GM12891 (cell line): ENCODE measurements around the gene SEPTIN11.

ENCODE experiments used
- PAX5 ChIP-seq: IDR thresholded peaks from 2 replicates; pipeline ENCODE4 v1.6.1; 2011; ENCODE audit warnings: low read length, moderate library complexity, mild to moderate bottlenecking; ENCODE audit not compliant: insufficient read depth, severe bottlenecking
- POLR2A ChIP-seq: IDR thresholded peaks from 2 replicates; pipeline ENCODE4 v1.6.1; 2011; ENCODE audit warnings: low read depth, low read length, control low read depth
- POLR2AphosphoS5 ChIP-seq: IDR thresholded peaks from 2 replicates; pipeline ENCODE4 v1.6.1; 2011; ENCODE audit warnings: low read depth, low read length, control low read depth
- POU2F2 ChIP-seq: IDR thresholded peaks from 2 replicates; pipeline ENCODE4 v1.6.1; 2011; ENCODE audit warnings: low read depth, mild to moderate bottlenecking, control low read depth, low read length, moderate library complexity
- SPI1 ChIP-seq: IDR thresholded peaks from 2 replicates; pipeline ENCODE4 v1.6.1; 2011; ENCODE audit warnings: low read depth, low read length, control low read depth
- TAF1 ChIP-seq: IDR thresholded peaks from 2 replicates; pipeline ENCODE4 v1.6.1; 2011; ENCODE audit warnings: low read depth, low read length, control low read depth

DNA sequence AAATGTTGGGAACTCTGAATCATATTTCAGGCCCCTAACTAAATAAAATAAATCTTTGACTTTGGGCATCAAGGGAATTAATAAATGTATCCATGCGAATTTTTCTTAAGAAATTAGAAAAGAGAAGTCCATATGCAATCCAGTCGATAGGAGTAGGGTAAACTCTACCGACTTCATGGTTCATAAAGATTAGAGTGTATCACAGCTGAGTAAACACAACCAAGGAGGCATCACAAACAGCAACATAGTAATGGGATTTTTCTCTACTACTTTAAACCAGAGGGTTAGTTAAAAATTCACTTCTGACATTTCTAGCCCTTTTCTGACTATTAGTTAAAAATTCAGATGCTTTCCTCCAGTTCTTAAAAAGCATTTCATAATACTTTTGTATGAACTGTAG lies 19.9 kb downstream of the SEPTIN11 start:
- TF ChIP-seq POLR2A (no peak), POLR2AphosphoS5 (no peak), TAF1 (no peak), SPI1 (no peak), PAX5 (no peak), POU2F2 (no peak)
